Measurements from ENCODE around the gene SYS1.

SYS1 gene

DNA sequence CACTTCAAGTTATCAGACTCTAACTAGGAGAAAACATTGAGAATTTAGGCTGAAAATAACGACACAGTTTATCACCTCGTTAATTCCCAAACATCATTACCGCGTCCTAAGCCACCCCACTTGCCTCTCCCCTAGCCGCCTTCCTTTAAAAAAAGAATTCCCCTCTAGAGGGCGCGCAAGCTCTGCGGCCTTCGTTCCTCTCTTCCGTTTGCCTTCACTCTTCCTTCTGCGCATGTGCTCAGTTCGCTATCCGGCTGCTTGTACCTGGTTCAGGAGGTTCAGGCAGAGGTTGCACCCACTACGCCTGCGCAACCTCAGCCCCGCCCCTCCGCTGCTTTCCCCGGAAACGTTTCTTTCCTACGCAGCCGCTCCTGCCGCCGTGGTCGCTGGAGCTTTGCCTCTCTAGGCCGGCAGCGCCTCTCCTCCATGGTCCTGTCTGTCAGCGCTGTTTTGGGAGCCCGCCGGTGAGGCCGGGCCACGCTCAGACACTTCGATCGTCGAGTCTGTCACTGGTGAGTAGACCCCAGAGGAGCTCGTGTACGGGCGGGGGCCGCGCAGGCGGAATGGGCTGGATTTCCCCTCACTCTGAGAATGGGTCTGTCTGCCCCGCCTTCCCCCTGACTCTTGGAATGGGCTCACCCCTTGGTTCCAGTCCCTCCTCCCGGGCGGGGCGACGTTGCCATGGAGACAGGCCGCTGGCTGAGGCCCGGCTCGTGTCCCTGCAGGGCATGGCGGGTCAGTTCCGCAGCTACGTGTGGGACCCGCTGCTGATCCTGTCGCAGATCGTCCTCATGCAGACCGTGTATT, at the start of gene SYS1:
Gene SYS1 (plus strand): TSS at position 353 of the 807 bp plus-strand sequence. CDS start 376 bp downstream, at position 729.
- peak; percentile 98 for DNase-seq (ENCODE audit: low read depth)

- no peak for DNase-seq (ENCODE audit: low read depth)
Measured at GRCh38 chr20:45313943-45314342, 49.0 kb upstream of the SYS1 start.

GRCh38 chr20:45315672-45316071, 47.3 kb upstream of the SYS1 start:
- DNase-seq (ENCODE audit: low read depth), result no peak

- no peak for DNase-seq (ENCODE audit: low read depth)
Measured at GRCh38 chr20:45316150-45317080, 46.5 kb upstream of the SYS1 start.

DNA sequence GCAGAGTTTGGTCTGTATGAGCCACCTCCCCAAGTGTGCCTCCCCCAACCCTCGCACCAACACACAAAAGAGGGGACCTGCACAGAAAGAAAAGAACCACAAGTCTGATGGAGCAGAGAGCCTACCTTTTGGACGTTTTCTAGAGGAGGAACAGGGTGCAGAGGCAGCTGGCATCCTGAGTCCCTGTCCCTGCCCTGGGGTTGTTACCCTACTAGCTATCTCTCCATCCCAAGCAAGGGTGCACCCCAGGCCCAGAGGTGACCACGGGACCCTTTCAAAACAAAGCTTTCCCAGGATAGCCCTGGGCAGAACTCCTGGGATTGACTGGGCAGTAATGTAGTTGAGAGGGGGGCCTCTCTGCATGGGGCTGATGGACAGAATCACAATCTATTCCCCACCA, 45.1 kb upstream of the SYS1 start:
- no peak for DNase-seq (ENCODE audit: low read depth)

GRCh38 chr20:45318386-45318939, 44.5 kb upstream of the SYS1 start:
- no peak for DNase-seq (ENCODE audit: low read depth)

- no peak for DNase-seq (ENCODE audit: low read depth)
Measured at GRCh38 chr20:45318948-45319347, 44.0 kb upstream of the SYS1 start.

- no peak for DNase-seq (ENCODE audit: low read depth)
Measured at GRCh38 chr20:45320948-45321595, 41.9 kb upstream of the SYS1 start.

DNA sequence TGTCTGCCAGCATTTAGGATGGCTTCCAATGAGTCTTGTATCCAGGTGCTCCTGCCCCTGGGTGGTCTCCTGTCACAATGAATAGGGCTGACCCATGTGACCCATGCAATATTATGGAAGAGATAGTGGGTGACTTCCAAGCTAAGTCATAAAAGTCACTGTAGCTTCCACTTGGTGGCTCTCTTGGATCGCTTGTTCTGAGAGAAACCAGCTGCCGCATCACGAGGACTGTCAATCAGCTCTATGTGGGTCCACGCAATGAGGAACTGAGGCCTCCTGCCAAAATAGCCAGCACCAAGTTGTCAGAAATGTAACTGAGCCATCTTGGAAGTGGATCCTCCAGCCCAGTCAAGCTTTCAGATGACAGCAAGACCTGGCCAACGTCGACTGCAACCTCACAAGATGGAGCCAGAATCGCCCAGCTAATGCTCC, 40.0 kb upstream of the SYS1 start:
- no peak for DNase-seq (ENCODE audit: low read depth)

DNA sequence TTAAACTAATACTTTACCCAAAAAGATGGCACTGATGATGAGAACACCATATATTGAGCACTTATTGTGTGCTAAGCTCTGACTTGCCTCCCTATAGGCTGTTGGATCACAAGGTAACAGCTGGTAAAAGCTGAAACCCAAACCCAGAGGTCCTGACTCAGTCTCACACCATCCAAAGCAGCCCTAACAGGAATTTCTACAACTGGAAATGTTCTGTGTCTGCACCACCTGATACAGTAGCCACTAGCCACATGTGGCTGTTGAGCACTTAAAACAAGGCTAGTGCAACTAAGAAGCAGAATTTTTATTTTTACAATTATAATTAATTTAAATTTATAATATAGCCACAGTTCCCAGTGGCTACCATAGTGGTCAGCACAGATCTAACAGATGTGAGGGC, 39.2 kb upstream of the SYS1 start:
- no peak for DNase-seq (ENCODE audit: low read depth)

DNA sequence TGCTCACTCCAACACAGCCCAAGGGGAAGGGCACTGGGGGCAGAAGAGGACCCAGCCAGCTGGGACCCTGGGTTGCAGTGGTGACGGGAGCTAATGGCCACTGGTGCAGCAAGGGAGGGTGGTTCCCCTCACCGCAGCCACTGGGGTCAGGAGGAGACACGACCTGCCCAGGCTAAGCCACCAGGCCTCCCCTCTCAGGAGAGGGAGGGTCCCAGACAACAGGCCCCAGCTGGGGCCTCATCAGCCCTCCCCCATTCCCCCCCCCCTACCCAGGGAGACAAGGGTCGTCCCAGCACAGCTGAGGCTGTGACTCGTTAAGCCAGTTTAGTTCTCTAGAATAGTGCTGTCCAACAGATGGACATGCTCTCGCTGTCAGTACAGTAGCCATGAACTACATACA, 37.6 kb upstream of the SYS1 start:
- DNase-seq (ENCODE audit: low read depth), result no peak

DNA sequence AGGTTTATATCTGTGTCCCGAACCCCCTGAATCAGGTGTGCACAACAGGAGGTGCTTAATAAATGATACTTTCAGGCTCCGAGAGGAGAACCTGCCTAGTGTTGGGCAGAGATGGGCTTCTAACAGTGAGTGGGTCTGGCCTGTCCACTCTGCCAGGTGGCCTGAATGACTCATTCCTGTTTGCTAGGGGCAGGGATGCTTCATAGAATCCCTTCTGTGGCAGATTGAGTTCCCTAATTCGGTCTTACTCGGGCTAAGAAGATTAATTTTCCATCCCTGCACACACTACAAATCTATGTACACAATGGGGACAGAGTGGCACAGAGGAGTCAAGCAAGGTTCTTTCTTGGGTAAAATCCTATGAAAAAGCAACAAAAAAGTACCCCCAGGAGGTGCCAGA, 34.5 kb upstream of the SYS1 start:
- DNase-seq (ENCODE audit: low read depth), result no peak

DNA sequence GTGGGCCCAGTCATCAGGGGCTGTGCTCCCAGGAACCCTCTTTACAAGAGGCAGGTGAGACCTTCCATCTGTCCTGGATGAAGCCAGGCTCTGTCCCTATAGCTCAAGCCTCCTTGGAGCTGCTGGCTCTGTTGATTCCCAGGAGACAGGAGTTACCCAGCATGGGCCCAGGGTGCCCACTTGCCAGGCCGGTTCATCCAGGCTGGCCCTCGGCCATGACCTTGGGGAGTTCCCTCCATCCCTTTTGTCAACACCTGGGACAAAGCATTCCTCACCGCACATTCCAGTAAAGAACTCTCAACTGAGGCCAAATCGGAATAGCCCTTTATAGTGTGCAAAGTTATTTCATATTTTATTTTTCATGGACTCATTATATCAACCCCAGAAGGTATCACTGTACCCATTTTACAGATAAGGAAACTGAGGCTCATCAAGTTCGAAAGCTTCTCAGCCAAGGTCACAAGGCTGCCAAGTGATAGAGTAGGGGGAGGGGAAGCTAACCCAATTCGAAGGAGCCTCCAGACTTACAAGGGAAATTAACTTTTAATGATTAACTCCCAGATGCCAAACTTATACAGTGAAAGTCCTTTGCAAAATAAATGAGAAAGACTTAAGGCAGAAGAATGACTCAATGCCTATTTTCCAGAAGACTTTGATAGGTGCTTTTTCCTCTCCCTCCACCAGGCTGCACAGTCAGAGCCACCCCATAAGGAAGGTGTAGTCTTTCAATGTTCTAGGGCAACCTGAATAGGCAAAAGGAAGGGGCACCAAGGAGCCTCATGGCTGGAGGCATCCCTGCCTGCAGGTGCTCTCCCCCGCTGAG, 33.2 kb upstream of the SYS1 start:
- no peak for DNase-seq (ENCODE audit: low read depth)

DNA sequence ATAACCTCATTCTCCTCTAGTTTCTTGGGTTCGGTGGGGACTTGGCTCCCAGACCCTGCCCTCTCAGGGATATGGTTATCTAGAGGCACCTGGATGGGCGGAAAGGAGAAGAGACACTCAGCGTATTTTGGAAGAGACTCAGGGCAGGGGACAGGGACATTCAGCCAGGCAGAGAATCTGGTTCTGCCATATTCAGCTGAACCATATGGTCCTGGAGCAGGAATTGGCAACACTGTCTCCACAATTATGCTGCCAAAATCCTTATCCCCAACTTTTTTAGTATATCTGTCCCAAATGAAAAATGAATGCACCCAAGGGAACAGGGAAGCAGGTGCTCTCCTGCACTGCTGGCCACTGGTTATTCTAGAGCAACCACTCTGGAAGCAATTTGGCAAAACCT, 32.5 kb upstream of the SYS1 start:
- DNase-seq (ENCODE audit: low read depth), result no peak

- DNase-seq (ENCODE audit: low read depth), result no peak
Measured at GRCh38 chr20:45336530-45337366, 26.2 kb upstream of the SYS1 start.

DNA sequence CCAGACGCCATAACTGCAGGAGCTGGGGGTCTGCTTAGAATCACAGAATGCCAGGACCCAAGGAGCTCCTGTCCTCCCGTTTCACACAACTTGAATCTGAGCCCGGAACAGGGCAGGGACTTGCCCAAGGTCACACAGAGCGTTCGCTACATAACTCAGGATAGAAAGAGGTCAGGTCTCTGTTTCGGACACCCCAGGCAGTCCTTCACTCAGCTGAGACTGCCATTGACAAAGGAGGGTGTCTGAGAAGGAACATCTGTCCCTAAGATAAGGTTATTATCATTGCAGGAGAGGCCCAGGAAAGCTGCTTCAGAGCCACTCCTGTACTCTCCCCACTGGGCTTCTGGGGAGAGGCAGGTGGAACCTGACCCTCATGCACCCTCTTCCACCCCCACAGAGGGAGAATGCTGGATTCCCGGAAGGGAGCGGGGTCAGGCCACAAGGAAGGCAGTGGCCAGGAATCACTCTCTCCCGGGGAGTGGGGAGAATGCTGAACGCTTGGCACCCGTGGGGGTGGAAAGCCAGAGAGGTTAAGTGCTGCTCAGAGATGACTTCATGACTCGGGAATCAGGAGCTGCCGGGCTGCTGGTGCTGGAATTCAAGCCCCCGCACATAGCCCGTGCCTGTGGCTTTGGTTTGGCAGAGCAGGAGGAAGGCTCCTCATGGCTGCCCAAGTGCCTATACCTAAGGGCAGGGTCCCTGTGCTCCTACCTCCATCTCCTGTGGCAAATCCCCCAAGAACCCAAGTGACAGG, 25.4 kb upstream of the SYS1 start:
- no peak for DNase-seq (ENCODE audit: low read depth)

DNA sequence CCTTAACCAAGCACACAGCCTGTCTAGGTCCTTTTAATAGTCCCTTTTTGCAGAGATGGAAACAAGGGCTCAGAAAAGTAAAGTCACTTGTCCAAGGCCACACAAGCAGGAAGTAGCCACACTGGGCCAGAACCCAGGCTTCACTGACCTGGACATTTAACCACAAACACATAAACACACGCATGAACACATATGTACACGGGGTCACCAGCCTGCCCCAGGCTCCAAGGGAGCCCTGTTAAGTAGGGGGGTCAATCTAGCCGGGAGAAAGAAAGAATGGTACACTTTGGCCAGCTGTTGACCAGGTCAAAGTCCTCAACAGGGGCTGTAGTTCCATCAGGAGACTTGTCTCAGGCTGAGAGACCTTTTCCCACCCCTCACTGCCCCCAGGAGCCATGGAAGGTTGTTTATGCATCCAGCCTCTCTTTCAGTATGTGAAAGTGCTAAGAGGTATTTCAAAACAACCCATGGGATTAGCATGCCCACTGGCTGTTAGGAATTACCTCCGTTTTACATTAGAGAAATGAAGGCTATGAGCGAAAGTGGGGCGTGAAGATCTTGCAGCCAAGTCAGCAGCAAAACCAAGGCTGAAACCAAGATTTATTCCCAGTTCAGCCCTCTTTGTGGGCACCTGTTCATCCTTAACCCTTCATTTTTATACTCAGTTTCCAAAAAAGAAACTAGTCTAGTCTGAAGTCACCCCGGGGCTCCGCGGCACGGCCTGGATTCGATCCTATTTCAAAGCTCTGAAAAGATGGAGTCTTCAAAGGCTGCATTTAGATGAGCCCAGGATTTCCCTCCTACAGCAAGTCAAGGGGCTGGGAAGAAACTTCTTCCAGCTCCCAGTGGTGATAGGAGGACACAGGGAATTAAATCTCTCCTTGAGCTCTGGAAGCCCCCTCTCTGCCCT, 24.6 kb upstream of the SYS1 start:
- DNase-seq (ENCODE audit: low read depth), result no peak

- no peak for DNase-seq (ENCODE audit: low read depth)
Measured at GRCh38 chr20:45339084-45339483, 23.9 kb upstream of the SYS1 start.

DNA sequence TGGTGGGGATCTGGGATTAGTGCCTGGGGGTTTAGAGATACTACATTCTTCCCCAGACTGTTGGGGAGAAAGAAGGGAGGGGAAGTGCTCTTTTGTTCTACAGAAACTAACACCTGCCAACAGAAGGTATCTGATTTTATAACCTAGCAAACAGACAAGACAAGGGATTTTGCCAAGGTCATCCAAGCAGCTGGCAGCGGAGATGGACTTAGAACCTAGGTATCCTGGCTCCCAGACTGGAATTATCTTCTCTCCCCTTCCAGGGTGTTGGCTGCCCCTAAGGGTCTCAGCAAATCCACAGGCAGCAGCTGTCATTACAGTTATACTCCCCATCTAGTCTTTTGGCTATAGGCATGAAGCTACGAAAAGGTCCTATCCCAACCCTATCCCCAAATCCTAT, 23.2 kb upstream of the SYS1 start:
- DNase-seq (ENCODE audit: low read depth), result no peak

Data from activated gamma-delta T cell treated with anti-CD3 and anti-CD28 coated beads, Interleukin-2, amount 50 U/mL, for 16 hours (primary cell).